IPS DF 6.9 (cell line): Measurements from ENCODE around the gene IAPP.
"Not testable (repeated sequence)": the region's sequence is repeated elsewhere in the genome, so short reads cannot be mapped to it uniquely, and the experiment has no call there.

ENCODE experiments used
- DNase-seq: peaks from one replicate; pipeline ENCODE4 v3.0.0-alpha.2; 2013; ENCODE audit warnings: low read depth, low spot score
- H3K27ac ChIP-seq: one replicate; pipeline ENCODE4 v1.5.1; 2013; ENCODE audit warnings: low read length, control low read depth
- H3K27me3 ChIP-seq: 2 replicates; pipeline ENCODE4 v1.6.1; 2013; ENCODE audit warnings: mild to moderate bottlenecking, low read length; ENCODE audit not compliant: control insufficient read depth, insufficient read depth
- H3K36me3 ChIP-seq: 2 replicates; pipeline ENCODE4 v1.6.1; 2013; ENCODE audit warnings: low read length; ENCODE audit not compliant: control insufficient read depth, insufficient read depth
- H3K4me1 ChIP-seq: 2 replicates; pipeline ENCODE4 v1.6.1; 2013; ENCODE audit warnings: low read length; ENCODE audit not compliant: control insufficient read depth, insufficient read depth
- H3K4me3 ChIP-seq: 2 replicates; pipeline ENCODE4 v1.5.1; 2013; ENCODE audit warnings: mild to moderate bottlenecking, low read length
- H3K9me3 ChIP-seq: 2 replicates; pipeline ENCODE4 v1.6.1; 2013; ENCODE audit warnings: low read length, inconsistent platforms; ENCODE audit not compliant: control insufficient read depth, insufficient read depth
- WGBS: extraction: QIAGEN DNeasy Blood & Tissue Kit; methylation state at CpG from one replicate; pipeline ENCODE4 v1.1.7; 2013; ENCODE audit warnings: mixed read lengths, missing lambda C conversion rate; ENCODE audit not compliant: insufficient read length, insufficient coverage; 5-methylcytosine and 5-hydroxymethylcytosine counted together

The IAPP gene

DNA sequence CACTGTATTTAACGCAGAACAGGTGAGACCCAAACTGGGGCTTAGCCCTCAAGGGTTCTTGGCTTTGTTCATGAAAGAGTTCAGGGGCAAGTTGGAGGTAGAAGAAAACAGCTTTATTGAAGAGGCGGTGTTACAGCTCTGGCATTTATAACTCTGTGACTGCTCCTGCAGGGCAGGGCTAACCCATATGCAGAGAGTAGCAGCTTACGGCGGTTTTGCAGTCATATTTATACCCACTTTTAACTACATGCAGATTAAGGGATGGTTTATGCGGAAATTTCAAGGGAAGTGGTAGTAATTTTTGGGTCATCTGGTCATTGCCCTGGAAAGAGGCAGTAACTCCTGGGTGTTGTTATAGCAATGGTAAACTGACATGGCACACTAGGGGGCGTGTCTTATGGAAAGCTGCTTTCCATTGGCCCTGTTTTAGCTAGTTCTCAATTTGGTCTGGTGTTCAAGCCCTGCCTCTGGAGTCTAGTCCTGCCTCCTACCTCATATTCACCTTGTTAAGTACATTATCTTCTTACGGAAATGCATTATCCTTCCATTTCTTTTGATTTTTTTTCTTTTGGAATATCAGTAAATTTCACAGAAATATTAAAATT, 1.8 kb upstream of the IAPP start:
- H3K4me1 ChIP-seq, result no peaks in the 10 kb centered on the region
- no peaks in the 10 kb centered on the region for H3K9me3 ChIP-seq
- no peak overlapping the region for H3K27ac ChIP-seq
- no peaks in the 10 kb centered on the region for H3K36me3 ChIP-seq
- H3K27me3 ChIP-seq, result no peaks in the 10 kb centered on the region
- no CpG with 5 or more reads among the region's 7 CpGs for WGBS
- DNase-seq, result no peak
- no peak overlapping the region for H3K4me3 ChIP-seq

DNA sequence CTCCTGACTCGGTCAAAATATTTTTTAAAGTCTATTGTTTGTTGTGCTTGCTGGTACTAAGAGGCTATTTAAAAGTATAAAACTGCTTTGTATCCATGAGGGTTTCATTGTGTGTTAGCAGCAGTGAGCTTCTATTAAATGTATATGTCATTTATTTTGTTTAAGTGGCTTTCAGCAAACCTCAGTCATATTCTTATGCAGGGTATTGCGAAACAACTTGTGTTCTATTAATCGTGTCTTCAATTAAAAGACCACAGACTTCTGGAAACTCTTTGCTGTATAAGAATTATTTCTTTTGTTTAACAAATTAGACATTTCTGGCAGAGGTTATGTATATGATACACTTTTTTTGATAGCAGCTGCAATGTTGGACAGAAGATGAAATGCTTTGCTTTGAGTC, 6.5 kb downstream of the IAPP start:
- no CpG with 5 or more reads among the region's 3 CpGs for WGBS
- no peaks in the 10 kb centered on the region for H3K9me3 ChIP-seq

DNA sequence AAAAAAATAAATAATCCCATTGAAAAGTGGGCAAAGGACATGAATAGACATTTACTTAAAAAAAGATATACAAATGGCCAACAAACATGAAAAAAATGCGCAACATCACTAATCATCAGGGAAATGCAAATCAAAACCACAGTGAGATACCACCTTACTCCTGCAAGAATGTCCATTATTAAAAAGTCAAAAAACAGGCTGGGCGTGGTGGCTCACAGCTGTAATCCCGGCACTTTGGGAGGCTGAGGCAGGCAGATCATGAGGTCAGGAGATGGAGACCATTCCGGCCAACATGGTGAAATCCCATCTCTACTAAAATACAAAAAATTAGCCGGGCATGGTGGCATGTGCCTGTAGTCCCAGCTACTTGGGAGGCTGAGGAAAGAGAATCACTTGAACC, 8.6 kb downstream of the IAPP start:
- not testable (repeated sequence) for H3K4me1 ChIP-seq, H3K4me3 ChIP-seq, H3K27me3 ChIP-seq, H3K36me3 ChIP-seq, DNase-seq, H3K9me3 ChIP-seq, H3K27ac ChIP-seq
- no CpG with 5 or more reads among the region's 5 CpGs for WGBS

More for the DNA sequence above, 6.5 kb downstream of the IAPP start:
- Histone ChIP-seq H3K4me1 (no peaks in the 10 kb centered on the region), H3K27me3 (no peaks in the 10 kb centered on the region), H3K4me3 (no peak overlapping the region), H3K27ac (no peak overlapping the region), H3K36me3 (no peaks in the 10 kb centered on the region)
- DNase-seq, result no peak

DNA sequence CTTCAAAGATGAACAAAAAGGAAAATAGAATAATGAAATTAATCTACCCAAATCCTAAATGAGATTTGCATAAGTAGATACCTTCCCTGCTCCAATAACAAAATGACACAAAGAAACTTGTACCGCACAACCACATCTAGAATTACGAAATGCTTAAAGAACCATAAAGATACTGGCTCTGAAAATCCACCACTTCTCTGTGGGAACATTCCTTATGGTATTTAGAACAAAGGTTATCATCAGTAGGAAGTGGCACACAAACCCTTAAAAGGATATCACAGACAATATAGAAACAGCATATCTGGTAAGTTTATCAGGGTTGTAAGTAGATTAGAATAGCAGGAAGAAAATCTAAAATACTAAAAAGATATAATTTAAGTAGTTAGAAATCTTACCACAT, 11.6 kb downstream of the IAPP start:
- WGBS, result no CpG with 5 or more reads among the region's 2 CpGs
- H3K36me3 ChIP-seq, result no peaks in the 10 kb centered on the region

DNA sequence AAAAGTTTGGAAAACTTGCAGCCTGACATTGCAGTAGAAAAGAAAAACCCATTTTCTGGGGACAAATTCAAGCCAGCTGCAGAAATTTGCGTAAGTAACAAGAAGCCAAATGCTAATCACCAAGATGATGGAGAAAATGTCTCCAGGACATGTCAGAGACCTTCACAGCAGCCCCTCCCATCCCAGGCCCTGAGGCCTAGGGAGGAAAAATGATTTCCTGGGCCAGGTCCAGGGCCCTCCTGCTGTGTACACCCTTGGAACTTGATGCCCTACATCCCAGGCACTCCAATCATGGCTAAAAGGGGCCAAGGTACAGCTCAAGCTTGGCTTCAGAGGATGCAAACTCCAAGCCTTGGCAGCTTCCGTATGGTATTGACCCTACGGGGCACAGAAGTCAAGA, 14.5 kb downstream of the IAPP start:
- no peaks in the 10 kb centered on the region for H3K36me3 ChIP-seq
- H3K4me3 ChIP-seq, result no peak overlapping the region
- no peaks in the 10 kb centered on the region for H3K27me3 ChIP-seq
- no peak for DNase-seq
- no CpG with 5 or more reads among the region's 3 CpGs for WGBS
- no peak overlapping the region for H3K27ac ChIP-seq
- no peaks in the 10 kb centered on the region for H3K4me1 ChIP-seq
- H3K9me3 ChIP-seq, result no peaks in the 10 kb centered on the region

More for the DNA sequence above, 11.6 kb downstream of the IAPP start:
- Histone ChIP-seq H3K27me3 (no peaks in the 10 kb centered on the region), H3K4me1 (no peaks in the 10 kb centered on the region), H3K9me3 (no peaks in the 10 kb centered on the region), H3K4me3 (no peak overlapping the region), H3K27ac (no peak overlapping the region)
- DNase-seq, result no peak

DNA sequence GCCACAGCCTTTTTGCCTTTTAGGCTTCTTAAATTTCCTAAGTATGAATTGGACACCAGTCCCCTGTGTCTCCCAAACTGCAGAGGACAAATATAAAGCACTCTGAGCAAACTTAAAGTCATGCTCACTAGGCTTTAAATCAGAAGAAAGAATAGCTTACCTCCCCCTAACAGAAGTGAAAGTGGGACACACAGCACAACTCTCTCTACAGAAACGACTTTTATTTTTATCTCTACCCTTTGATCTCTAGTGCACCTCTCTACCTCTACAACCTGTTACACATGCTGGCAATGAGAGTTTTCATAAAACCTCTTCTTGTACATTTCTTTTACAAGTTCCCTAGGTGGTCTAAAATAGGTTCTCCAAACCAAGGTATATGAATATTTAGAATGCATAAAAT, 19.7 kb downstream of the IAPP start:
- WGBS, result no CpG with 5 or more reads among the region's 1 CpG
- DNase-seq, result no peak

DNA sequence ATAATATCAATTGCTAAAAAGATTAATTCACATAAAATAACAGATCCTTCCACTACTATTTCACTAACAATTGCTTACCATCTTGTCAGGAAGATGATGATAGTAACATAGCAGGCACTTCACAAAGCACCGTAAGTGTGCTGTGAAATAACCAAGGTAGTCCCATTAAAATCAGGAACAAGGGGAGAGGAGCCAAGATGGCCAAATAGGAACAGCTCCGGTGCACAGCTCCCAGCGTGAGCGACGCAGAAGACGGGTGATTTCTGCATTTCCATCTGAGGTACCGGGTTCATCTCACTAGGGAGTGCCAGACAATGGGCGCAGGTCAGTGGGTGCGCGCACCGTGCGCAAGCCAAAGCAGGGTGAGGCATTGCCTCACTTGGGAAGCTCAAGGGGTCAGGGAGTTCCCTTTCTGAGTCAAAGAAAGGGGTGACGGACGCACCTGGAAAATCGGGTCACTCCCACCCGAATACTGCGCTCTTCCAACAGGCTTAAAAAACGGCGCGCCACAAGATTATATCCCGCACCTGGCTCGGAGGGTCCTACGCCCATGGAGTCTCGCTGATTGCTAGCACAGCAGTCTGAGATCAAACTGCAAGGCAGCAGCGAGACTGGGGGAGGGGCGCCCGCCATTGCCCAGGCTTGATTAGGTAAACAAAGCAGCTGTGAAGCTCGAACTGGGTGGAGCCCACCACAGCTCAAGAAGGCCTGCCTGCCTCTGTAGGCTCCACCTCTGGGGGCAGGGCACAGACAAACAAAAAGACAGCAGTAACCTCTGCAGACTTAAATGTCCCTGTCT, 22.3 kb downstream of the IAPP start:
- not testable (repeated sequence) for H3K36me3 ChIP-seq, H3K27ac ChIP-seq, H3K4me1 ChIP-seq, H3K27me3 ChIP-seq, DNase-seq, H3K9me3 ChIP-seq
- peak overlapping the region; percentile 32; the same call in 1 of the 2 replicates for H3K4me3 ChIP-seq
- no CpG with 5 or more reads among the region's 28 CpGs for WGBS

More for the DNA sequence above, 19.7 kb downstream of the IAPP start:
- H3K27me3 ChIP-seq, result no peaks in the 10 kb centered on the region
- no peaks in the 10 kb centered on the region for H3K36me3 ChIP-seq
- H3K4me3 ChIP-seq, result no peak overlapping the region
- H3K4me1 ChIP-seq, result no peaks in the 10 kb centered on the region; the same call in 1 of the 2 replicates
- H3K9me3 ChIP-seq, result no peaks in the 10 kb centered on the region
- H3K27ac ChIP-seq, result no peak overlapping the region

DNA sequence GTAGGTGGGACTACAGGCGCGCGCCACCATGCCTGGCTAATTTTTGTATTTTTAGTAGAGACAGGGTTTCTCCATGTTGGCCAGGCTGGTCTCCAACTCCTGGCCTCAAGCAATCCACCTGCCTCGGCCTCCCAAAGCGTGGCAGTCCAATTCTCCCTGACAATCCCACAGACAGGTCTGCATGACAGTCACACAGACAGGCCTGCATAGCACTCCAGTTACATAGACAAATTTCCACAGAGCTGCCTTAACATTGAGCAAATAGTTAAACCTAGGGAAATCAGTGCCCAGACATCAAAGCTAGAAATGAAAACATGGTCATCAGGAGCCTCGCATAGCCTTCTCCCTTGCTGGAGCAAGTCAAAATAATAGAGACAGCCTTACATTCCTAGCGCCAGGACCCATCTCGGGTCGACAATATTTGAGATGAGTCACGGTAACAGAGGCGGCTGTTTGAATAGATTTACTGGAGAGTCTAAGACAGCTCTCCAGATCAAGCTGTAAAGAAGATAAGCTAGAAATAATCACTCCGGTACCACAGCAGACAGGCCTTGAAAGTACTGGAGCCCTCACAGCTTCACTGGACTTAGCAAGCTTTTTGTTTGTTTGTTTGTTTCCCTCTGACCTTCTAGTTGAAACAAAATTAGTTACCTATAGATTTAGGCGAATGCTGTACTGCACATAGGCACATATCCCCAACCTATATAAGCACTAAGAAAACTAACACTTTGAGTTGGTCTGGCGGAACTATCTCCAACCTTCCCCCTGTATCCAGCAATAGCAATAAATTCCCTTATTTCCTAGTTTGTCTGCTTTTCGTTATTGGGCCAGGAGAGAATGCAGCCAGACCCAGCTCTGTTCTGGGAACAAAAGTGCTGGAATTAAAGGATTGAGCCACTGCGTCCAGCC, 40.9 kb downstream of the IAPP start:
- no peak overlapping the region for H3K27ac ChIP-seq
- no CpG with 5 or more reads among the region's 16 CpGs for WGBS

DNA sequence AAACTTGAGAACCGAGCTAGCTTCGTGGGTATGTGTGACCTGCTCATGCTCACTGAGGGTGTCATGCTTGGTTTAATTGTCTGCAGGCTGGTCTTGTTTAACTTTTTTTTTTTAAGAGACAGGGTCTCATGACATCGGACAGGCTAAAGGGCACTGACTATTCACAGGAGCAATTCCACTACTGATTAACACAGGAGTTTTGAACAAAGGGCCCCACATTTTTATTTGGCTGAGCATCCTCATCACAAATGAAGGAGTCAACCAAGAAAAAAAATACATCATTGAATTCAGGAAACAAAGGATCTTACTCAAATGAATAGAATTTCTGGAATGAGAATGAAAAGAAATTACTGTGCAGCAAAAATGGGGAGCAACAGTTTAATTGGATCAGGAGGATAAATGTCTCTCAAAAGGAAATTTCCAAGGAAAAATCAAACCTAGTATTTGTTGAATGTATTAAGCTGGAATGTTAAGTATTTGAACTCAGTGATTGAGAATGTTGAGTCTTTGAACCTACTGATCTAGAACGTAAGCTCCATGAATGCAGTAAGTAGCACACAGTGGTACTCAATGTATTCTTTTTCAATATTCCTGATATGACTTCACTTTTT, 43.9 kb downstream of the IAPP start:
- no peak for DNase-seq
- Histone ChIP-seq H3K4me1 (no peaks in the 10 kb centered on the region), H3K27me3 (no peaks in the 10 kb centered on the region), H3K36me3 (no peaks in the 10 kb centered on the region), H3K4me3 (no peak overlapping the region), H3K9me3 (no peaks in the 10 kb centered on the region), H3K27ac (no peak overlapping the region)
- WGBS, result no CpG with 5 or more reads among the region's 4 CpGs

More for the DNA sequence above, 40.9 kb downstream of the IAPP start:
- H3K36me3 ChIP-seq, result no peaks in the 10 kb centered on the region
- H3K27me3 ChIP-seq, result no peaks in the 10 kb centered on the region
- DNase-seq, result no peak
- H3K4me1 ChIP-seq, result no peaks in the 10 kb centered on the region
- no peak overlapping the region for H3K4me3 ChIP-seq
- H3K9me3 ChIP-seq, result no peaks in the 10 kb centered on the region

DNA sequence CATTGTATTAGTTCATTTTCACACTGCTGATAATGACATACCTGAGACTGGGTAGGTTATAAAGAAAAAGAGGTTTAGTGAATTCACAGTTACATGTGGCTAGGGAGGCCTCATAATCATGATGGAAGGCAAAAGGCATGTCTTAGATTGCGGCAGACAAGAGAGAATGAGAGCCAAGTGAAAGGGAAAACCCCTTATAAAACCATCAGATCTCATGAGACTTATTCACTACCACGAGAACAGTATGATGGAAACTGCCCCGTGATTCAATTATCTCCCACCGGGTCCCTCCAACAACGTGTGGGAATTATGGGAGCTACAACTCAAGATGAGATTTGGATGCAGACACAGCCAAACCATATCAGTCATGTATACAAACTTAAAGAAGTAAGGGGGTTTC, 45.7 kb downstream of the IAPP start:
- not testable (repeated sequence) for H3K4me1 ChIP-seq, H3K4me3 ChIP-seq, H3K27me3 ChIP-seq, H3K27ac ChIP-seq, DNase-seq, H3K9me3 ChIP-seq, H3K36me3 ChIP-seq
- WGBS, result no CpG with 5 or more reads among the region's 5 CpGs
